GM18498 (cell line): ENCODE measurements around the gene ZFYVE21.

Experiments used
- ATAC-seq: cut with Tn5 transposase; IDR thresholded peaks from one replicate; pipeline ENCODE4 v1.9.1; 2021; ENCODE audit warnings: mild to moderate bottlenecking, moderate library complexity; ENCODE audit not compliant: unreplicated experiment

ZFYVE21 gene

DNA sequence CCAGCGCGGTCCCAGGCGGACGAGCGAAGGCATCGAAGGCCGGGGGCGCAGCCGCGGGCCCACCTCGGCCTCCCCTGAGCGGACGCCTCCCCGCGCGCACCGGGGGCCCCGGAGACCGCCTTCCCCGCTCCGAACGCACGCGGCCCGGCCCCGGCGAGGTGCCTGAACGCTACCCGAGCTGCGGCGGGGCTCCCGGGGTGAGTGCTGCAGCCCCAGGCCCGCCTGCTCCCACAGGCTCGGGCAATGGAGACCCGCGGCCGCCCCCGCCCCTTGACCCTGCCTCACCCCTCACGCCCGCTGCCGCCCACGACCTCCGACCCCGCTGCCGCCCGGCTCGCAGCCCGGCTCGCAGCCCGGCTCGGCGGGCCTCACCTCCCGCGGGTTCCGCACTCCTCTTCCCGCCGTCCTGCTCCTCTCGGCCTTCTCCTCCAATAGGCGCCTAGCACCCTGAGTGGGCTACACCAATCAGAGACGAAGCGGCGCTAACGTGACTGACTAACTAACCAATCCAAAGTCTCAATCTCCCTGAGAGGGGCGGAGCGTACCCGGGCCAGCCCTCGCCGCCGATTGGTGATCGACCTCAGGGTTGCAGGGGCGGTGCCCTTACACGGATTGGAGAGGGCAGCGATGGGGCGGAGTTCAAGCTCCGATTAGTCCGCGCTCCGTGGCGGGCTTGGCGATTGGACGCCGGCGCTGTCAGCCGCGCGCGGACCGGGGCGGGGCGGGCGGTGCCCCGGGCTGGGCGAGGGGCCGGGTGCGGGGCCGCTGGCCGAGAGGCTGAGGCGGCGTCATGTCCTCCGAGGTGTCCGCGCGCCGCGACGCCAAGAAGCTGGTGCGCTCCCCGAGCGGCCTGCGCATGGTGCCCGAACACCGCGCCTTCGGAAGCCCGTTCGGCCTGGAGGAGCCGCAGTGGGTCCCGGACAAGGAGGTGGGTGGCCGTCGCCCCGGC, at the start of gene ZFYVE21, which contains the start of gene XRCC3:
ZFYVE21 (plus strand) TSS at position 759 of the 949 bp plus-strand sequence; CDS start at position 791, 32 bp downstream.
XRCC3 (minus strand) TSS at position 400 of the 949 bp plus-strand sequence. CDS start 4,364 bp downstream, outside the sequence.
- ATAC-seq, result peak; percentile 92

DNA sequence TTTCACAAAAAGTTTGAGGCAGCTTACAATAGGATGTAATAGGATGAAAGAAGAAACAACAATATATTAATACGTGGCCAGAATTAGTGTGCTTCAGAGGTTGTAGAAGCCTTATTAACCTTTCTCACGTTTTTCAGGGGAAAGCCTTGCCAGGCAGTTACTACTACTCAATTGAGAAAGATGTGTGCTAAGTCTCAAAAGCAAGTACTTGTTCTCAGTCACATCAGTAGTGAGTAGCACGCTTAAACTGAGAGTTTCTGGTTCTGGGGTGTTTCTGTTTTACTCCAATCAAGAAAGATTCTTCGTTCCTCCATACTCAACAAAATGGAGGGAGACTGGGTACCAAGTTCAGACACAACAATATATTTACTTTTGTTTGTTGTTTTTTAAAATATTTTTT, 47.9 kb upstream of the ZFYVE21 start:
- ATAC-seq, result no peak

DNA sequence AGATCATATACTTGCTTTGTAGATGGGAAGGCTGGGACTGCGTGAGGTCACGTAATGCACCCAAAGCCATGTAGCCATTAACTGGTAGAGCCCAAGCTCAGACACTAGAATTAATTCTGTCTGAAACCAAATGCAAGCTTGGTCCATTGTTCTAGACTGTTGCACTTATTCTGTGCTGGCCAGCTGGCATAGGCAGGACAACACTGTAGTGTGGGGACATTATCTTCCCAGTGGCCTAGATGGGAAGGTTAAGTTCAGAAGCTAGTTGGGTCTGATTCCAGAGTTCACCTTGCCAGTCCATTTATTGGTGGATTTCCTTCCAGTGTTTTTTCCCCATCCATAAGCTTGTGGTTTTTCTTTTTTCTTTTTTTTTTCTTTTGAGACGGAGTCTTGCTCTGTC, 47.5 kb upstream of the ZFYVE21 start:
- ATAC-seq, result no peak

DNA sequence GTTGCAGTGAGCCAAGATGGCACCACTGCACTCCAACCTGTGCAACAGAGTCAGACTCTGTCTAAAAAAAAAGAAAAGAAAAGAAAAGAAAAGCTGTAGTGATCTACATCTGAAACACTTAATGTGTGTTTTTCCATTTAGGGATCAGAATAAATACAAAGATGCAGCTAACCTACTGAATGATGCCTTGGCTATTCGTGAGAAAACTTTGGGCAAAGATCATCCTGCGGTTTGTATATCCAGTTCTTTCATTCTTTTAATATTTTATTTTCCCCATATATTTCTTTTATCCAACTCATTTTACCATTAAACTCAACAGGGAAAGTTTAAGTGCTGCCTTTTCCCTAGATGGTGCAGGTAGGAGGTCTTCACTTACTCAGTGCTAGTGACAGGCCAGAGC, 46.2 kb upstream of the ZFYVE21 start:
- ATAC-seq, result no peak

DNA sequence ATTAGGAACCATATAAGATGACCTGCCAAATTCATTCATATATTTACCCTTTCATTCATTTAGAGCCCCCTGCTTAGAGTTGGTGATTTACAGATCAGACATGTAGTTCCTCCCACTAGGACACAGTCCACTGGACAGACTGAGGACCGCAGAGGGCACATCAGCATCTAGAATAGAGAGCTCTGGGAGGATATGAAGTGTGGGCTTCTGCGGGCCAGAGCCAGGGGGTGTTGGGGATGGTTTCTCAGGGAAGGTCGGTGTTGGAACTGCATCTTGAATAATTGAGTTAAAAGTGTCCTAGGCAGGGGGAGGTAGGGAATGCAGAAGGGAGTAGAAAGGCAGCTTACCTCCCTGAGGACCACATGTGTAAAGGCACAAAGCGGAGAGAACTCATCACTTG, 43.7 kb upstream of the ZFYVE21 start:
- ATAC-seq, result no peak

DNA sequence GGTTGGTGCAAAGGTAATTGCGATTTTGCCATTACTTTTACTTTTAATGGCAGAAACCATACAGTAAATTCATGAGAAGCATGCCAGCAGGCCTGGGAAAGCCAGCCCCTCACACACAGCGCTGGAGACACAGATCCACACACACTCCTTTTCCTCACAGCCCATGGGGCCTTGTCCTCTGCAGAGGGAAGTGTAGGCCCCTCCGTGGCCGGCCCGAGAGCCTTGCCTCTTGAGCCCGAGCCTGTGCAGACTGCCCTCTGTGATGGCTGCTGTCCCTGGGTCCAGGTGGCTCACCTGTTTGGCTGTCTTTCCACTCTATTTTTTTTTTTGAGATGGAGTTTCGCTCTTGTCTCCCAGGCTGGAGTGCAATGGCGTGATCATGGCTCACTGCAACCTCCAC, 39.7 kb upstream of the ZFYVE21 start:
- ATAC-seq, result no peak

DNA sequence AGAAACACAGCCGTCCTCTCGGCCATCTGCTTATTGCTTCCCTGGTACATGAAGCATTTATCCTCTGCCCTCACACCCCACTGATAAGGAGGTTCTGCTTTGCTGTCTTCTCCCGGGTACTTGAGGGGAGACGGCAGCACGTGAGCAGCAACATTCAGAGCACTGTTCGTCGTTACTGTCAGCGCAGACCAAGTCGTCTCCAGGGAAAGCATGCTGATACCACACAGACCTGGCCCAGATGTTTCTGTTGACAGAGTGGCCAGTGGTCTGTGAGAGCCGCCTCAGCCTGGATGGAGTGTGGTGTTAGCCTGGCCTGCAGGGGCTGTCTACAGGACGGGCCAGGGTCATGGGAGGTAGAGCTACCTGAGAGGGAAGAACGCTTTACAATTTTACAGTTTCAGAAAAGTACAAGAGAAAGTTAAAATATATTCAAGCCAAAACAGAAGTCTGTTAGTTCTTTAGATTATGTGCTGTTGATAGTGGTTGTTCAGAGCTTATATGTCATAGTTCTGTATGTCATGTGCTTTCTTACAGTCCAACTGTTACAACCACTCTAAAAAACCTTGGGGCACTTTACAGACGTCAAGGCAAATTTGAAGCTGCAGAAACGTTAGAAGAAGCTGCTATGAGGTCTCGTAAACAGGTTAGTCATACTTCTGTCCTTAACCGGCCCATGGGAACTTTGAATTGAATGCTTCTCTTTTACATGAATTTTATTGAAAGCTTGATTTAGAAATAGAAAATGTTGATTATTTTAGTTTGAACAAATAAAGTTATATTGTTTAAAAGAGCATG, 38.5 kb upstream of the ZFYVE21 start:
- ATAC-seq, result no peak

DNA sequence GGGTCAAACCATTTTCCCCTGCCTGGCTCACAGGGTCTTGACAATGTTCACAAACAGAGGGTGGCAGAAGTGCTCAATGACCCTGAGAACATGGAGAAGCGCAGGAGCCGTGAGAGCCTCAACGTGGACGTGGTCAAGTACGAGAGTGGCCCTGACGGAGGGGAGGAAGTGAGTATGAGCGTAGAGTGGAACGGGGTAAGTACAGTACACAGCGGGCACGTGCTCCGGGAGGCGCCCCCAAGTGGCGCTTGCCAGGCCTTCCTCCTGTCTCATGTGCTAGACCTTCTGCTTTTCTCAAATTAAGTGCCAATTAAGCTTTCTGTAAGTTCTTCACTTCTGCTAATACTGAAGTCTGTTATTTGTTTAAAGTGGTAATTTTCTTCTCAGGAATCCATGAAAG, 36.3 kb upstream of the ZFYVE21 start:
- peak; percentile 74 for ATAC-seq

DNA sequence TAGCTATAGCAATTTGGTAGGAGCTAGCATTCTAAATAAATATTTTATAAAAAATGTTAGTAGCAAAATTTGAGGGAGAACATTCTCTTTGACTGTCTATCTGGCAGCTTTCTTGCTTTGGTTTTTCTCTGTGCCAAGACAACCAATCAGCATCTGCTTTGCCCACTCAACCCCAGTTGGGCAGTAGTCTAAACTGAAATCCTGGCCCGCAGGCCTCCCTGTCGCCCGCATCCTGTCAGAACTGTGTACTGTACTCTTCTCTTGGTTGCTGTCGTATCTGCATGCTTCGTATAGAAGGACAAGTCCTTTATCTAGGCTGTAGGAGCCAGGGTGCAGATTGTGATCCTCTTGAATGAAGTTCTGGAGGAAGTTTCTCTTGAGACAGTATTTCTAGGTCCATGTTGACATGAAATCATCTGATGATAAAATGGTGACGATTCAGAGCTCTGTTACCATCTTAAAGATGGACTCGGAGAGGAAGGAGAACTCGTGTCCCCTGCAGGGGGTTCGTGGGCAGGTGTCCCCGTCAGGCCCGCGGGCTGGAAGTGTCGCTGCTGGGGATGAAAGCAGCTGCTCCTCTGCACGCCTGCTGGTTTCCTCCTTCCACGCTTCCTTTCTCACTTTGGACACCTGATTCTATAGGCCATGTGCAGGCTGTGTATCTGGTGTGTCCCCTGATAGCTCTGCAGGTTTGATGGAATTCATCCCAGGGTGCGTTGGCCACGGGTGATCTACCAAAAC, 34.9 kb upstream of the ZFYVE21 start:
- ATAC-seq, result no peak

DNA sequence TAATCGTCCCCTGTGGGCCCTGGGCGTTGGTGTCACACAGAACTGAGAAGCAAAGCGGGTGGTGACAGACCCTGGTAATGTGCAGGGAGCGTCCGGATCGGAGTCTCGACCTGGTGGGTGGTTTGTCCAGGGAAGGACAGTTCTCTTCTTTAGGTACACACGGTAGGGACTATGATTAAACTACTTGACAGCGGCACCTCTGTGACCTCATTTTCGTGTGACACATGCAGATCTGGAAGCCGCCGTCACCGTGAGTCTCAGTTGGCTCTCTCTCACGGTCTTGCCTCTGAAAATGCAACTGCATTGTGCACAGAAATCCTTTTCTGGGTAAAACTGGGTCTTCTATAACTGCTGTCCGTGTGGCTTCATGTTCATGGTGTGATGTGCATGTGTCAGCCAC, 32.5 kb upstream of the ZFYVE21 start:
- no peak for ATAC-seq

DNA sequence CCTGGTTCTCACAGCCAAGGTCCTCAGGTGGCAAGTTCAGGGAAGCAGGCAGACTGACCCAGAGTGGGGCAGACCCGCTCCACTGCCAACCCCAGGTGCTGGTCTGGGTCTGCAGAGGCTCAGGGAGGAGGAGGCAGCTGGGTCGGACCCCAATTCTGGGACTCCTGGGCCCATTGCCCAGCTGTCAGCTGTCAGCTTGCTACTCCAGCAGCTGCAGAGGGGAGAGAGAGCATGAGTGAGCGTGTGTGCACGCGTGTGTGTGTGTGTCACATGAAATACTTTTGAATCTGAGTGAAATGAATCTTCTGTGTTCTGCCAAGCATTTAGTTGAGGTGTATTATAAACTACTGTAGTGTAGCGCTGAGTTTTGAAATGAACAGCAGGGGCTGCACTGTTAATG, 31.1 kb upstream of the ZFYVE21 start:
- ATAC-seq, result no peak

DNA sequence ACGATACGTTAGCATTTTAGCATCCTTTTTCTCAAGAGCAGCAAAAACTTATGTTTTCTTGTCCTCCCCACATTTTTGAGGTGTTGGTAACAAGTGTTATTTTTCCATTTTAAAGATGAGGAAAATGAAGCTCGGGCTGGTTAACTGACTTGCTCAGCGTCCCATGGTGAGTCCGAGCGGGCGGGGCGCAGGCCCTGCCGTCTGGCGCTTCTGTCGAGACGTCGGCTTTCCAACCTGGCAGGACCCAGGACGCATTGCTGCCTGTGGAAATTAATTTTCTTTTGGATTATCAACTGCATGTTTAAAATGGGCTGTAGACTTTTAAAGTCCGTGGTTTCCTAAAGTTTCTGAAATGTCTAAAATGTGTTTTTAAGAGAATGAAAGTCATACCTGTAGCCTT, 30.7 kb upstream of the ZFYVE21 start:
- no peak for ATAC-seq

DNA sequence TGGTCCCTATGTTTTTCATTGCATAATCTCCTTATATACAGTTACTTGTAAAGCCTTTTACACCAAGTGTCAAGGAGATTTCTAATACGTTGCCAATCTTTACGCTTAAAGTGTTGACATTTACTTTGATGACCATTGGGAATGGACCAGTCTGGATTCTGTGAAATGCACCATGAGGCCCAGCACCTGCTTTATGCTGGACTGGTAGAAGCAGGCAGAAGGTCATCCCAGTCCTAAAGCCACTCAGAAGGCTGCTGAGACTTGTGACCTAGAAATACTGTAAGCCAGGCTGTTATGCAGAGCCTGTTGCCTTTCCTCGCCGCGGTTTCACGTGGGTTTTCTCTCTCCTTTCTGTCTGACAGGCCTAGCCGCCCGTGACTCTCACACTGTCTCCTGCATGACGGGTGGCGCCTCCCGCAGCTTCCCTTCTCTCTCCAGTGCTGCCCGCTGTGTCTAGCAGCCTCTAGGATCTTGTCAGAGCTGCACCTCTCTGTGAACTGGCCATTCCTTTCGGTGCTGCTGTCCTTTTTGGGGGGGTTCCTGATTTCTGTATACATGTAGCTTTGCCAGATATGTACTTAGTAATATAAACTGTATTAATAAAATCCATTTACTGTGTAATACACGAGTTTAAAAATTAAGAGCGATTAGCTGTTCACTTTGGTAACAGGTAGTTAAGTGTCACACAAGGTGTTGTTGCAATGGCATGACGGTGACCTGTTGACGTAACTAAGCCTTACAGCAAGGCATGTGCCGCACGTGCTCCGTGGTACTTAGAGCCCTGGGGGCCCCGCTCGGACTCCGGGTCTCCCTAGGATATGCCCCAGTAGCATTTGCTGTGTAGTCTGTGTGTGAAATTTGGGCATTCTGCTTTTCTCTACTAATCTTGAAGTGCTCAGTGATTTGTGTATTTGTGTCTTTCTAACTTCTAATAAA, 30.1 kb upstream of the ZFYVE21 start:
- no peak for ATAC-seq

DNA sequence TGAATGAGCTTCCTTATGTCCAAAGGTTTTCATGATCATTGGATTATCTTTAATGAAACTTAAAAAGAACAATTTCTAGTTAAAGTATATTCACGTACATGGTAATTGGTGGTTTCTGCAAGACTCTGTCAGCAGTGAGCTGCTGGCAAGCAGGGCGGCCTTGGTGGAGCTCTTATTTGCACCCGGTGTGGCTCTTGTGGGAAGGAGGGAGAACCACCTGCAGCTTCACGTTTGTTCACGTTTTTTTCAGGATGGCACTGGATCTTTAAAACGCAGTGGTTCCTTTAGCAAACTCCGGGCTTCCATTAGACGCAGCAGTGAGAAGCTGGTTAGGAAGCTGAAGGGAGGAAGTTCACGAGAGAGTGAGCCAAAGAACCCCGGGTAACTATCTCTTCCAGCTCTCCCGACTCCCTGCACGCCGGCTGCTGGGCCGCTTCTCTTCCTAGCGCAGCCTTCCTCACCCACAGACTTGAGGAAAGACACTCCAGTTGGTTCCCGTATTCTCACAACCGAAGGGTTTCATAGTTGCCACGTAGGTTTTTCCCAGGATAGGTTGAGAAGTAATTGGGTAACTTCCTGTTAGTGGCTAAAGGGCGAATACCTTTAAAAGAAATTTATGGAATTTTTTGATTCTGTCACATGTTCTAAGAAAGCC, 28.7 kb upstream of the ZFYVE21 start:
- no peak for ATAC-seq

DNA sequence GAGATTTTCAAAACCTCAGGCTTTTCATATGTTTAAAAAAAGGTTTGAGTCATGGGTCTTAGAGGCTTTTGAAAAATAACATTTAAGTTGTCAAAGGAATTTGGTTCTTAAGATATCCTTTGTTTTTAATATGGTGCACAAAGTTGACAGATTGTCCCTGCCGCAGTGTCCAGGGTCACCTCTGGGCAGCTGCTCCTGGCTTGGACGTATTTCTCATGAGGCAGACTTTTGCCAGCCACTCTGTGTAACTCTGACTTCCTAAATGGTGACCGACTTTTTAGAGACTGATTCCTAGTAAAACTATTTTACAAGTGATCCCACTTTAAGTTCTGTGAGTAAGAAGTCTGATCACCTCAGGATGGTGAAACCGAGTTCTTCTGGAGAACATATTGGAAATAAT, 27.9 kb upstream of the ZFYVE21 start:
- ATAC-seq, result no peak

DNA sequence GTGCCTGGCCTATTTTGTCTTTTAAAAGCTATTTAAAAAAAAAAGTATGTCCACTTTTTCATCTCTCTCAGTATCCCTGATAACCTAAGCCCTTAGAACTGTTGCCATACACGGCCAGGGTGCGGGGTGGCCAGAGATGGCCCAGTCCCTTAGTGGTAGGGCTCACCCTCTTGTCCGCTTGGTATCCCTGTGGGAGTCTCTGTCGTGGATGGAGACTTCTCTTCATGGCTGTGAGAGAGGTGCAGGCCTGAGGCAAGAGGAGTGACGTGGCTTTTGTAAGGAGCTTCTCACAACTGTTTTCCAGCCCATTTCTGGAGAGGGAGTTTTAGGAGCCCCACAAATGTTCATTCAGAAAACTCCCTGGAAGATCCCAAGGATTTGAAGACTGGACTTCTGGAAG, 27.2 kb upstream of the ZFYVE21 start:
- no peak for ATAC-seq

DNA sequence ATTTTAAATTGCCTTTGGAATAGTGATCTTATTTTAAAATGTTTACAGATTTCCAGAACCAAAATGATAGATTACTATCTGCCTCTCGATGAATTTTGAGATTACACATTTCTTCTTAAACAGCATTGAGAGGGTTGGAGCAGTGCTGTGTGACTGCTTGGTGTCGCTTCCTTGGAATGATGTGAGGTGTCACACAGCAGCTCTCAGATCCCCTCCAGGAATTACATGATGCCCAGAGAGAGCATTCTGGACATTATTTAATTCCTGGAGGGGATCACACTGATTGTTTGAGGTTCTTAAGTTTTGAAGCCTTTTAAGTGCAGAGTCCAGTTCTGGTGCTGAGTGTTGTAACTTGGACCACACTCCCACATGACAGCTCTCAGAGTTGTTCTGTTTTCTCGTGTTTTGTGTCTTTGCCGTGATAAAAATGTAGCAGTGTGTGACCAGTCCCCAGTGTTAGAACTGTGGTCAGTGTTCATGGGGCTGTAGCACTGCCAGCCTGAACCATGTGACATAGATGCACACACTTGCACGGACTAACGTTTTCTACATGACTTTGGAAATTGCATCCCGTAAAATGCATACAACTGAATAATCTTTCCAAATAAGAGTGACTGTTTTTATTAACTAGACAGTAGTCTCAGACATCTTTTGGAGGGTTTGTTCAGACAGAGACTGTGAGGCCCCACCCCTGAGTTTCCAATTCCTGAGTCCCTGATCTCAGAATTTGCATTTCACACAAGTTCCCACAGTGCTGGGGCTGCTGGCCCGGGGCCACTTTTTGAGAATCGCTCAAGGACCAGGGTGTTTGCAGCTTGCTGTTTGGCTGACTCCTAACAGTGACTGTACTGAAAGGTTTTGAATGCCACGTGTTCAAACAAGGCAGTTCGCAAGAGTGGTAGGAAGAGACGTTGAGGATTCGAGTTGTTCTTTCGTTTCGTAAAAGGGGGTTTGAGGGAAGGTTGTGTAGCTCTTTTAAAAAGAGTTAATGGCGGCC, 26.4 kb upstream of the ZFYVE21 start:
- peak; percentile 65 for ATAC-seq

DNA sequence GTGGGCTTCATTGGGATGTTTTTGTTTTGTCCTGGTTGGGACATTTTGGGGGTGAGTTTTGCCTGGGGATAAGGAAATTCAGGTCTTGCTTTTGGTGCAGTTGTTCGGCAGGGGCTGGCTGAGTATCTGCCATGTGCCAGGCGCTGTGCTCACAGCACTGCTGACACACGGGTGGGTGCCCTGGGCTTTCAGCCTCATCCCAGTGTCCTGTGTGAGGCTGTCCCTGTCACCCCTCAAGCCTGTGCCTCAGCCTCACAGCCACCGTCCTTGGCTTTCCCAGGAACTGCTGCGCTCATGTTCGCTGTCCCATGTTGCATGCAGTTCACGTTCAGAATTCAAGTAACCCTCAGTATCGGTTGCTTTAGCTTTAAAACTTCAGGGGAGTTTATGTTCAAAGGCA, 25.3 kb upstream of the ZFYVE21 start:
- ATAC-seq, result no peak
